Hepatic stellate cell (primary cell): Measurements from ENCODE around the gene MAP1S.

ENCODE experiments used
- DNase-seq: peaks from one replicate; pipeline ENCODE4 v3.0.0; 2011; ENCODE audit warnings: low spot score

Gene MAP1S

DNA sequence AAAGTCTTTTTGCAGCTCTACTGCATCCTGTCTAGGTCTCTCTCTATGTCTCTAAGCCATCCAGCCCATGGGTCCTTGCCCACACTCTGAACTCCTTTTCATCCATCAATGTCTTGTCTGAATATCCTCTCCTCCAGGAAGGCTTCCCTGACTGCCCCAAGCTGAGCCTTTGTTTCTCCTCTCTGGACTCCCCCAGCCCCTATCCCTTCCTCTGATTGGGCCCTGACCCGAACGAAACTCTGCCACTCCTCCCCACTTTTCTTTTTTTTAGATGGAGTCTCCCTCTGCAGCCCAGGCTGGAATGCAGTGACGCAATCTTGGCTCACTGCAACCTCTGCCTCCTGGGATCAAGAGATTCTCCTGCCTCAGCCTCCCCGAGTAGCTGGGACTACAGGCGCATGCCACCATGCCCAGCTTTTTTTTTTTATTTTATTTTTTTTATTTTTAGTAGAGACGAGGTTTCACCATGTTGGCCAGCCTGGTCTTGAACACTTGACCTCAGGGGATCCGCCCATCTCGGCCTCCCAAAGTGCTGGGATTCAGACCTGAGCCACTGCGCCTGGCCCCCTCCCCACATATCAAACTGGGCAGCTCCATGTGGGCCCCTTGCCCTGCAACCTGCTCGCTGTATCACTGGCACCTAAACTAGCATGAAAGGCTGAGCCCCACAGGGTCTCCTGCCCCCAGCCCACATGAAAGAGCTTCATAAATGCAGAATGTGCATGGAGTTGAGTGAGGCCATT lies 30.3 kb upstream of the MAP1S start:
- DNase-seq, result no peak

DNA sequence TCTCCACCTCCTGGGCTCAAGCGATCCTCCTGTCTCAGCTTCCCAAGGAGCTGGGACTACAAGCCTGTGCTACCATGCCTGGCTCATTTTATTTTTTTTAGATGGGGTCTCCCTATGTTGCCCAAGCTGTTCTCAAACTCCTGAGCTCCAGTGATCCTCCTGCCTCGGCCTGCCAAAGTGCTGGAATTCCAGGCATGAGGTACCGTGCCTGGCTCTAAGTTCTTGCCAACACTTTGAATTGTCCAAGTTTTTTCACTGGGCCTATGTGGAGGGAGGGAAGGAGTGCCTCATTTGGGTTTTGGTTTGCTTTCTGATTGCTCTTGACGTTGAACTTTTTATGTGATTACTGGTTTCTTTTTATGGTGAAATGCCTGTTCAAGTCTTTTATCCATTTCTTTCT lies 26.7 kb upstream of the MAP1S start:
- DNase-seq, result no peak

- DNase-seq, result no peak
These were observed 24.1 kb upstream of the MAP1S start for GRCh38 chr19:17695198-17695597.

GRCh38 chr19:17703824-17704463 lies 15.3 kb upstream of the MAP1S start:
- DNase-seq, result no peak

- peak; percentile 74 for DNase-seq
These were observed 12.5 kb upstream of the MAP1S start for GRCh38 chr19:17706750-17707181.

DNA sequence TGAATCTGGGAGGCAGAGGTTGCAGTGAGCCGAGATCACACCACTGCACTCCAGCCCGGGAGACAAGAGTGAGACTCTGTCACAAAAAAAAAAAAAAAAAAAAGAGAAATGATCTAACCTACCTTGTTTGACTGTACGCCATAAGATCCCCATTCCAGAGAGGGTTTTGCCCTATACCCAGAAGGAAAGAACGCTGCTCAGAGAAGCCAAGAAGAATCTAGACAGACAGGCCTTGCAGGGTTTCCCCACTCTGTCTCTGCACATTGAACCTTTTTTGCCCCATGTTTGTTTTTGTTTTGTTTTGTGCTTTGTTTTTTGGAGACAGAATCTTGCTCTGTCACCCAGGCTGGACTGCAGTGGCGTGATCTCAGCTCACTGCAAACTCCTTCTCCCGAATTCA lies 7.4 kb upstream of the MAP1S start:
- DNase-seq, result no peak

- no peak for DNase-seq
These were observed 2.9 kb upstream of the MAP1S start for GRCh38 chr19:17716309-17716929.

DNA sequence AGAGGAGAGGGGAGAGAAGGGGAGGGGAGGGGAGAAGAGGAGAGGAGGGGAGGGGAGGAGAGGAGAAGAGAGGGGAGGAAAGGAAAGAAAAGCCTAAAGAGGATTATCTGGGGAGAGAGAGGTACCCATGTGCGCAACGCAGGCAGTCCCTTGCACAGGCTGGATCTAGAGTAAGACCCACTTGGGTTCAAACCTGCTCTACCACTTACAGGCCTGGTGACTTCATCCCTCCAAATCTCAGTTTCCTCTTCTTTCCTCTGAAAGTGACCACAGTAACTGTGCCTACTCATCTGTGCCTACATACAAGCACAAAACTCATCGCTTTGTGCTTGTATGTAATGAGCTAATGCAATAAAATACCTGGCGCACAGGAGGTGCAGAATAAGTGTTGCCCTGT lies 732 bp upstream of the MAP1S start:
- no peak for DNase-seq

DNA sequence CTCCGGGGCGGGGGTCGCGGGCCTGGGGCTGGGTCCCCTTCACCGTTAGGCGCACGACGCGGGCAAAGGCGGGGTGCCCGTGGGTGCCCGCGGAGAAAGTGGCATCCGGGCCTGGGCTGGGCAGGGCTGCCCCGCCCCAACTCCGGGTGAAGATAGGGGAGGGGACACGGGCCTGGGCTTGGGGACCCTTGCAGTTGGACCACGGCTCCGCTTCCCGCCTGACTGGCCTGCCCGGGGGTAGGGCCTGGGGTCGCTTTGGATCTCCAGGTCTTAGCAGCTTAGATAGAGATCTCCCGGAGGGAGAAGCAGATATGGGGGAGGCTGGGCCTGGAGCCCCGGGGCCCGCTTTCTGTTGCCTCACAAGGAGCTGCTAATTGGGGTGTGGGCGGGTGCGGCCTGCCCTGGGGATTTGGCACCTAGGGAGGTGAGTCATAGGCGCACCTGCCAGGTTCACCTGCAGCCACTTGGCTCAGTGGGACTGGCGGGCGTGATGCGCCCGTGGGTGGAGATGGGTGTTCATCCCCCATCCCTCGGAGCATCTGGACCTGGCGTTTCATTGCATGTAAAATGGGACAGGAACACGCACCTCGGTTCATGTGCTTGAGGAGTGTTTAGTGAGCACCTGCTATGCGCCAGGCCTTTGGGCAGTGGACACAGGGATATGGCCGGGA lies 585 bp downstream of the MAP1S start:
- DNase-seq, result no peak

DNA sequence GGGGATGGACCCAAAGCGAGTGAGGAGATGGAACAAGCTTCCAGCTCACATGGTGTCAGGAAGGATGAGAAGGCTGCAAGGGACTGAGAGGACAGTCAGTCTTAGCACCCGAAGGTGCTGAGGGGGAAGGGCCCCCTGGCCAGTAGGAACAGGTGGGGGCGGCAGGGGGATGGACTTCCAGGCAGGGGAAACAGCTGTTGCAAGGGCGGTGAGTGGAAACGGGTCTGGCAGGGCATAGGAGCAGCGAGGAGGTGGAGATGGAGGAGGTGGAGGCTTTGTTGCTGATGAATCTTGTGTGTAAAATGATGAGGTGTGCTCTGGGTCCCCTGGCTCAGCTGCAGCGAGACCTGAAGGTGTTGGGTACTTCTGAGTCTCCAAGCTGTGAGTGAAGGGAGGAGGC lies 1.2 kb downstream of the MAP1S start:
- DNase-seq, result no peak

- DNase-seq, result no peak
These were observed 1.9 kb downstream of the MAP1S start for GRCh38 chr19:17721111-17721628.

DNA sequence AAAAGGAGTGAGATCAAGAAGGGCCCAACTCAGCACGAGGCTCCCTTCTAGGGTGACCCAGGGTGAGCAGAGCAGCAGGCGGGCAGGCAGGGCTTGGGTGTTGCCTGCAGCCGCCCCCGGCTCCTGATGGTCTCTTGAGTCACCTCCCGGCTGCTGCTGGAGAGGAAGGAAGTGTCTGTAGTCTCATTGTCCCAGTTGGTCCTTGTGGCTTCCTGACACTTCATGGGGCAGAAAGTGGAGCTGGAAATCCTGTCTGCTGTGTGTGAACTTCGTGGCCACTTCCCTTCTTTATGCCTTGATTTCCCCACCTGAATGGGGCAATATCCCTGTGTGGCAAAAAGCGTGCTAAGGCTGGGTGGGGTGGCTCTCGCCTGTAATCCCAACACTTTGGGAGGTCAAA lies 2.5 kb downstream of the MAP1S start:
- DNase-seq, result peak; percentile 71

DNA sequence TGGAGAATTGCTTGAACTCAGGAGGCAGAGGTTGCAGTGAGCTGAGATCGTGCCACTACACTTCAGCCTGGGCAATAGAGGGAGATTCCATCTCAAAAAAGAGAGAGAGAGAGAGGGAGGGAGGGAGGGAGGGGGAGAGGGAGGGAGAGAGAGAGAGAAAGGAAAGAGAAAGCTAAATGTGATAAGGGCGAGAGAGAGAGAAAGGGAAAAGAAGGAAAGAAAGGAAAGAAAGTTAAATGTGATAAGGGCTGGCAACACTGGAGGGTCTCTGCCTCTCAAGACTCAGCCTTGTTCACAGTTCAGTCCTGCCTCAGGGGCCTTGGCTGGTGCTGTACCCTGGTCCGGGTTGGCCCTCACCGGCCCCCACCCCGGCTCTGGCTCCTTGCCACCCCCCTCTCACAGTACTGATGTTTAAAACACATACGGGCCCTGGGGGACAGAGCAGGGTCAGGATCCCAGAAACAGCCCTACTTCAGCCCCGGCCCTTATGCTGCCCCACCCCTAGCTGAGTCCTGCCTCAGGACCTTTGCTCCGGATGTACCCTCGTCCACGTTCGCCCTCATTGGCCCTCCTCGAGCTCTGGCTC lies 3.5 kb downstream of the MAP1S start:
- no peak for DNase-seq

DNA sequence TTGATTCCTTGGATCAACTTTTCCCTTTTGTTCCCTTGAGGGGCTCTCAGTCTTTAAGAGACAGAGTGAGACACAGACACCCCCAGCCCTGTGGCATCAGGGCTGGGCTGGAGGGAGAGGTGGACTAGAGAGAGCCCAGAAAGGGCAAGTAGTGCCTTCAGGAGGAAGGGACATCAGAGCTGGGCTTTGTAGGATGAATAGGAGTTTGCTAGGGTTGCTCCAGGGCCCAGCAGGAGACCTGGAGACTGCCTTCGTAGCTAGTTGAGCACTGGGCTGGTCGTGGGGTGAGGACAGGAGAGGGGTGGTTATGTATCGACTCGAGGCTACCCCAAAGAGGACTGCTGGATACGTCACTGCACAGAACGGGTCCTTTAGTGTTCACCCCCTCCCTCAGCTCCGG lies 5.4 kb downstream of the MAP1S start:
- no peak for DNase-seq

DNA sequence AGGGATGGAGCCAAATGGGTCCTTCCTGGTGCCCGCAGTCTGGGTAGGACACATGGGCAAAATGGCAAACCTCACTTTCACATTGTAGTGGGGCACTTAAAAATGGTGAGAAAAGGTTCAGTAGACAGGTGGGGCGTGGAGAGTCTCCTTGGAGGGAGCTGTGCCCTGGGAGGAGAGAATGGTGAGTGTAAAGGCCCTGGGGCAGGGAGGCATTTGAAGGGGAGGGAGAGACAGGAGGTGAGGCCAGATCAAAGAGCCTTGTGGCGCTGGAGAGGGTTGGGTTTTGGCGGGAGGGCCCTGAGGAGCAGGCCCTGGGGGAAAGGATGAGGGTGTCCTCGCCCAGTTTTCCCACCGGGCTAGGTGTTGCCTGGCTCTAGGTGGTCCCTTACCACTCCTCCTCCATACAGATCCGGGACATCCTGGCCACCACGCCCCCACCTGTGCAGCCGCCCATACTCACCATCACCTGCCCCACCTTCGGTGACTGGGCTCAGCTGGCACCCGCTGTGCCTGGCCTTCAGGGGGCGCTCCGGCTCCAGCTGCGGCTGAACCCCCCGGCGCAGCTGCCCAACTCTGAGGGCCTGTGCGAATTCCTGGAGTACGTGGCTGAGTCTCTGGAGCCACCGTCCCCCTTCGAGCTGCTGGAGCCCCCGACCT lies 6.3 kb downstream of the MAP1S start:
- no peak for DNase-seq

DNA sequence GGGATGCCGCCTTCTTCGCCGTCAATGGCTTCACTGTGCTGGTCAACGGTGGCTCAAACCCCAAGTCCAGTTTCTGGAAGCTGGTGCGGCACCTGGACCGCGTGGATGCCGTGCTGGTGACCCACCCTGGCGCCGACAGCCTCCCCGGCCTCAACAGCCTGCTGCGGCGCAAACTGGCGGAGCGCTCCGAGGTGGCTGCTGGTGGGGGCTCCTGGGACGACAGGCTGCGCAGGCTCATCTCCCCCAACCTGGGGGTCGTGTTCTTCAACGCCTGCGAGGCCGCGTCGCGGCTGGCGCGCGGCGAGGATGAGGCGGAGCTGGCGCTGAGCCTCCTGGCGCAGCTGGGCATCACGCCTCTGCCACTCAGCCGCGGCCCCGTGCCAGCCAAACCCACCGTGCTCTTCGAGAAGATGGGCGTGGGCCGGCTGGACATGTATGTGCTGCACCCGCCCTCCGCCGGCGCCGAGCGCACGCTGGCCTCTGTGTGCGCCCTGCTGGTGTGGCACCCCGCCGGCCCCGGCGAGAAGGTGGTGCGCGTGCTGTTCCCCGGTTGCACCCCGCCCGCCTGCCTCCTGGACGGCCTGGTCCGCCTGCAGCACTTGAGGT lies 7.0 kb downstream of the MAP1S start:
- DNase-seq, result no peak

DNA sequence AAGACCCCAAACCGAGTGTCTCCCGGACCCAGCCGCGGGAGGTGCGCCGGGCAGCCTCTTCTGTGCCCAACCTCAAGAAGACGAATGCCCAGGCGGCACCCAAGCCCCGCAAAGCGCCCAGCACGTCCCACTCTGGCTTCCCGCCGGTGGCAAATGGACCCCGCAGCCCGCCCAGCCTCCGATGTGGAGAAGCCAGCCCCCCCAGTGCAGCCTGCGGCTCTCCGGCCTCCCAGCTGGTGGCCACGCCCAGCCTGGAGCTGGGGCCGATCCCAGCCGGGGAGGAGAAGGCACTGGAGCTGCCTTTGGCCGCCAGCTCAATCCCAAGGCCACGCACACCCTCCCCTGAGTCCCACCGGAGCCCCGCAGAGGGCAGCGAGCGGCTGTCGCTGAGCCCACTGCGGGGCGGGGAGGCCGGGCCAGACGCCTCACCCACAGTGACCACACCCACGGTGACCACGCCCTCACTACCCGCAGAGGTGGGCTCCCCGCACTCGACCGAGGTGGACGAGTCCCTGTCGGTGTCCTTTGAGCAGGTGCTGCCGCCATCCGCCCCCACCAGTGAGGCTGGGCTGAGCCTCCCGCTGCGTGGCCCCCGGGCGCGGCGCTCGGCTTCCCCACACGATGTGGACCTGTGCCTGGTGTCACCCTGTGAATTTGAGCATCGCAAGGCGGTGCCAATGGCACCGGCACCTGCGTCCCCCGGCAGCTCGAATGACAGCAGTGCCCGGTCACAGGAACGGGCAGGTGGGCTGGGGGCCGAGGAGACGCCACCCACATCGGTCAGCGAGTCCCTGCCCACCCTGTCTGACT lies 7.9 kb downstream of the MAP1S start:
- DNase-seq, result no peak

GRCh38 chr19:17727843-17728242 lies 8.6 kb downstream of the MAP1S start:
- no peak for DNase-seq

DNA sequence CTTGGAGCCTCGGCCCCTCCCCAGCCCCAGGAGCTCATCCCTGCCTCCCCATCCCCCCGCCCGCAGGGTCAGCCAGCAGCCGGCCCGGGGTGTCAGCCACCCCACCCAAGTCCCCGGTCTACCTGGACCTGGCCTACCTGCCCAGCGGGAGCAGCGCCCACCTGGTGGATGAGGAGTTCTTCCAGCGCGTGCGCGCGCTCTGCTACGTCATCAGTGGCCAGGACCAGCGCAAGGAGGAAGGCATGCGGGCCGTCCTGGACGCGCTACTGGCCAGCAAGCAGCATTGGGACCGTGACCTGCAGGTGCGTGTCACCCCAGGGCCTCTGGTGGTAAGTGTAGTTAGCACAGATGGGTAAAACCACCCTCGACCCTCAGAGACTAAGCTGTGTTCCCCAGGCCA lies 13.8 kb downstream of the MAP1S start:
- no peak for DNase-seq

DNA sequence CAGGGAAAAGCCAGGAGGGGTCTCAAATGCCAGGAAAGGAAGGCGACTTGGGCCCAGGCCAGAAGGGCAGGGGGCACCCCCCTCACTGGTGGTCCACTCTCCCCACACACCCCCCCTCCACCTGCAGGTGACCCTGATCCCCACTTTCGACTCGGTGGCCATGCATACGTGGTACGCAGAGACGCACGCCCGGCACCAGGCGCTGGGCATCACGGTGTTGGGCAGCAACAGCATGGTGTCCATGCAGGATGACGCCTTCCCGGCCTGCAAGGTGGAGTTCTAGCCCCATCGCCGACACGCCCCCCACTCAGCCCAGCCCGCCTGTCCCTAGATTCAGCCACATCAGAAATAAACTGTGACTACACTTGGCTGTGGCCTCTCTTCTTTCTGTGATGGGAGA lies 14.9 kb downstream of the MAP1S start:
- DNase-seq, result no peak

DNA sequence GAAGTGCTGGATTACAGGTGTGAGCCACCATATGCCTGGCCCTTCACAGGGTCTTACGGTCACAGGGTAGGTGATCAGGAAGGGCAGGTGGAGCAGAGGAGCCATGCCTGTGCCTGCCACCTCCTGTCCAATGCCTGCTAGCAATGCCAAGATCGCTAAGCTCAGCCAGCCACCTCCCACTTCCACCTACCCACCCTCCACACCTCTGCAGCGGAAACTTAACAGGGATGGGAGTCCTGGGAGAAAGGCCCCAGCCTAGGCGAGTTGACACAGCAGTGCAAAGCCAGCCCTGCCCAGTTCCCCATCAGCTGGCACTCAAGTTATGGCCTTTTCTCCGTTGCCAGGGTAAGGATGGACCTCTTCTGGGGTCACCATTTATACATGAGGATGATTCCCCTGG lies 16.1 kb downstream of the MAP1S start:
- no peak for DNase-seq
